ENCODE measurements around the gene IVL.
A peak's percentile ranks its signal among the peaks of the same experiment; 100 is the strongest.

Gene IVL

GRCh38 chr1:152888126-152888525, 20.2 kb upstream of the IVL start:
- no peak for DNase-seq

- DNase-seq: no peak
These were observed 9.3 kb upstream of the IVL start for GRCh38 chr1:152899027-152899426.

GRCh38 chr1:152899883-152900282, 8.5 kb upstream of the IVL start:
- DNase-seq: no peak

- DNase-seq: no peak
These were observed 6.7 kb upstream of the IVL start for GRCh38 chr1:152901631-152902030.

- DNase-seq: no peak
These were observed 5.7 kb upstream of the IVL start for GRCh38 chr1:152902636-152903035.

GRCh38 chr1:152904688-152905440, 3.5 kb upstream of the IVL start:
- no peak for DNase-seq

GRCh38 chr1:152906023-152906565, 2.3 kb upstream of the IVL start:
- no peak for DNase-seq

GRCh38 chr1:152909206-152909605, 860 bp downstream of the IVL start:
- DNase-seq: no peak

- no peak for DNase-seq
These were observed 4.1 kb downstream of the IVL start for GRCh38 chr1:152912471-152912870.

- DNase-seq: no peak
These were observed 4.6 kb downstream of the IVL start for GRCh38 chr1:152912900-152913299.

GRCh38 chr1:152917794-152918193, 9.4 kb downstream of the IVL start:
- DNase-seq: peak; percentile 4

- no peak for DNase-seq
These were observed 10.7 kb downstream of the IVL start for GRCh38 chr1:152919071-152919470.

GRCh38 chr1:152924191-152924590, 15.8 kb downstream of the IVL start:
- no peak for DNase-seq

- DNase-seq: no peak
These were observed 17.7 kb downstream of the IVL start for GRCh38 chr1:152926091-152926490.

- no peak for DNase-seq
These were observed 20.3 kb downstream of the IVL start for GRCh38 chr1:152928671-152929070.

- DNase-seq: no peak
These were observed 23.9 kb downstream of the IVL start for GRCh38 chr1:152932170-152932811.

- no peak for DNase-seq
These were observed 24.9 kb downstream of the IVL start for GRCh38 chr1:152933196-152933595.

- DNase-seq: no peak
These were observed 32.3 kb downstream of the IVL start for GRCh38 chr1:152940614-152941013.

- DNase-seq: no peak
These were observed 32.8 kb downstream of the IVL start for GRCh38 chr1:152941037-152941711.

- no peak for DNase-seq
These were observed 33.8 kb downstream of the IVL start for GRCh38 chr1:152942161-152942560.

- no peak for DNase-seq
These were observed 37.9 kb downstream of the IVL start for GRCh38 chr1:152946248-152946647.

- no peak for DNase-seq
These were observed 38.4 kb downstream of the IVL start, which contains the start of gene SPRR5 for GRCh38 chr1:152946651-152947256. Gene SPRR5 (plus strand): TSS chr1:152947206. CDS start chr1:152948555, 1,349 bp downstream.

- no peak for DNase-seq
These were observed 43.4 kb downstream of the IVL start for GRCh38 chr1:152951711-152952110.

Measured in kidney glomerular epithelial cell (primary cell).